OCI-M2 (cell line): ENCODE data around the gene SLC35G2.
"Not testable (repeated sequence)": the region's sequence is repeated elsewhere in the genome, so short reads cannot be mapped to it uniquely, and the experiment has no call there.

Experiments
- DNase-seq: peaks from one replicate; lab custom pipeline; 2025; ENCODE audit not compliant: unreplicated experiment; lab: John Stamatoyannopoulos, UW

The SLC35G2 gene

GRCh38 chr3:136885357-136886213, 66.7 kb downstream of the SLC35G2 start:
- no peak for DNase-seq

- DNase-seq, result no peak
Measured at GRCh38 chr3:136889947-136890346, 71.0 kb downstream of the SLC35G2 start.

DNA sequence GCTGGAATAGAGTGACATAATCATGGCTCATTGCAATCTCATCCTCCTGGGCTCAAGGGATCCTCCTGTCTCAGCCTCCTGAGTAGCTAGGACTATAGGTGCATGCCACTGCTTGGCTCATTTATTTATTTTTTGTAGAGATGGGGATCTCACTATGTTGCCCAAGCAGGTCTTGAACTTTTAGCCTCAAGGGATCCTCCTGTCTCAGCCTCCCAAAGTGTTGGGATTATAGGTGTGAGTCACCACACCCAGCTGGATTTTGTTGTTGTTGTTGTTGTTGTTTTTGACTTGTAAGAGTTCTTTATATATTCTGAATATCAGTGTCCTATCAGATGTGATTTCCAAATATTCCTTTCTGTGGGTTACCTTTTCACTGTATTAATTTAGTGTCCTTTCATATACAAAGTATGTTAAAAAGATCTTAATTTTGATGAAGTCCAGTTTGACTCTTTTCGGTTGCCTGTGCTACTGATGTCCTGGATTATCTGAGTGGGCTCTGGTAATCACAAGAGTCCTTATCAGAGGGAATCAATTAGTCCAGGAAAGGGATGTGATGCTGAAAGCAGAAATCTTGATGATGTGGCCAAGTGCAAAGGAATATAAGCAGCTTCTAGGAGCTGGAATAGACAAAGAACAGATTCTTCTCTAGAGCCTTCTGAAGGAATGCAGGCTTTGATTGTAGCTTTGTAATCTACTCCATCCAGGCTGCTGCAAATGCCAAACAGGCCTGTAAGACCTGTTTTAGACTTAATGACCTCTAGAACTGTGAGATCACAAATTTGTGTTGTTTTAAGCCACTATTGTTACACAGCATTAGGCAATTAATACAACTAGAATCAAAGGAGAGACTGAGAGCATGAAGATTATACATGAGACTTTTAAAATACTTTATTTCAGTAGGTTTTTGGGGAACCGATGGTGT, 73.3 kb downstream of the SLC35G2 start:
- DNase-seq, result no peak

DNA sequence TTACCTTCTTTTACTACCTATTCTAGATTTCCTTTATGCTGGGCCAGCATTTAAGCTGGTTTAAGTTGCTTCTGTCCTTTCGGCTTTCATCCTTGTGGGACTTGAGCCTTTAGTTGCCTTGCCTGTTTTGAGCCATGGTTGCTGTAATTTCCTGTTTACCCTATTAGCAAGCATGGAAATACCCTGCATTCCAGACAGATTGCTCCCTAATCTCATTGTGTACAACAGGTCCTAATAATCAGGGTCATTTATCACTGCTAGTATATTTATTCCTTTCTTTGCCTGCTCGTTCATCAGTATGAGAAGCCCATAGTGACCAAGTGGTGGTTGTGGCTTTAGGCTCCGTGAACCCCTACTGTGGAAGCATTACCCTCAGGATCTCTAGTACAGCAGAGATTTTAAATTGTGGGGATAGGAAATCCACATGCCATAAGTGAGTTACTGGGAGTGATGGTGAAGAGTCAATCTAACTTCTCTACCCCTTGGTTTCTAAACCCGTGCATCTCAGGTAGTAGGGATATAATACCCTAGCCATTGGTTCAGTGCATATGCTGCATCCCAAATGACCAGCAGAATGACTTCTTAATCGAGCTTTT, 75.0 kb downstream of the SLC35G2 start:
- no peak for DNase-seq

GRCh38 chr3:136897171-136897570, 78.2 kb downstream of the SLC35G2 start:
- DNase-seq, result not testable (repeated sequence)

GRCh38 chr3:136898549-136898948, 79.6 kb downstream of the SLC35G2 start:
- DNase-seq, result no peak

DNA sequence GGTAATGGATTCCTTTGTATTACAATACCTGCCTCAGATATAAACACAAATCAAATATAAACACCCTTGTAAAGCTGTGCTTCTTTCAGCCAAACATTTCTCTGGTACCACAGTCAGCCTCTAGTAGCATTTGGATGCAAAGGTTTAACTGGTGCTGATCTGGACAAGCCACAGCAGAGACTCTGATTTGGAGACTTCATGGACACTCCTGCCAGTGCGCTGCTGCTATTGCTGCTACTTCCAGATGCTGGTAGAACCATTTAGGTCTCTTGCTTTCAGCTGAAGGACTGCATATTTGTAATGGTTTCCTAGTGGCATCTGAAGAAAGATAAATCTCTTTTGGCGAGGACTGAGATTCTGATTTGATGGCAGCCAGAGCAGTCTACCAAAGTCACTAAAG, 80.0 kb downstream of the SLC35G2 start:
- no peak for DNase-seq

DNA sequence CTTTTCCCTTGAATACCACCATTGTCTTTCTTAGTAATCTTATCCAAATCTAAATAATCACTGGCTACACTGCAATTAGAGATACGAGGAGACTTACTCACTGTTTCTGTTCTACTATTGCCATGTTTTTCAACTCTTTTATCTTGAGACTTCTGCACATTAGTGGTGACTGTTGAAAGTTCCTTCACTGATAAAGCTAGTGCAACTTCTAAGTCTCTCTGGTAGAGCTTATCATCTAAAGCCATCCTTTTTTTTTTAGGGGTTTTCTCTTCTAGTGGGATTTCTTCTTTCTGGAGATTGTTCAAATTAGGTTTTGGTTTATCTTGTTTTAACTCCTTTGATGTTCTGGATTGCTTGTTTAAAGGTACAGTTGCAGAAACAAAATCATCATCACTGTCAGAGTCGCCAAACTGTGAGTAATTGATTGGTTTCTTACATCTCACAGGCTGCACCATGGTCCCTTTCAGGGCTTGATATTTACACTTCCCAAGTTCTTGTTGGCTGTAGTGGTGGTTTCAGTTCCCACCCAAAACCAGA, 80.8 kb downstream of the SLC35G2 start:
- peak; percentile 17 for DNase-seq

DNA sequence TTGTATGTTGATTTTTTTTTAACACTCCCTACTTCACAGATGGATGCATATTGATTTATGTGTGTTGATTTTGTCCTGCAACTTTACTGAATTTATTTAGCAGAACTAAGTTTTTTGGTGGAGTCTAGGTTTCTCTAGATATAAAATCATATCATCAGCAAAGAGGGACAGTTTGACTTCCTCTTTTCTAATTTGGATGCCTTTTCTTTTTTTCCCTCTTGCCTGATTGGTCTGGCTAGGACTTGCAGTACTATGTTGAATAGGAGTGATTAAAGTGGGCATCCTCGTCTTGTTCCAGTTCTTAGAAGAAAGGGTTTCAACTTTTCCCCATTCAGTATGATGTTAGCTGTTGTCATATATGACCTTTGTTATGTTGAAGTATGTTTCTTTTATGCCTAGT, 81.8 kb downstream of the SLC35G2 start:
- not testable (repeated sequence) for DNase-seq

DNA sequence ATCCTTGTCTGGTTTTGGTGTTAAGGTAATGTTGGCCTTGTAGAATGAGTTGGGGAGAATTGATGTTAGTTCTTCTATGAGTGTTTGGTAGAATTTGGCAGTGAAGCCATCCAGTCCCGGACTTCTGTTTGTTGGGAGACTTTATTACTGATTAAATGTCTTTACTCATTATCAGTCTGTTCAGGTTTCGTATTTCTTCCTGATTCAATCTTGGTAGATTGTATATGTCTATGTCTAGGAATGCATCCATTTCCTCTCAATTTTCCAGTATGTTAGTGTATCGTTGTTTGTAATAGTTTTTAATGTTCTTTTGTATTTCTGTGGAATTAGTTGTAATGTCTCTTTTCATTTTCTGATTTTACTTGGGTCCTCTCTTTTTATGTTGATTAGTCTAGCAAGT, 82.5 kb downstream of the SLC35G2 start:
- no peak for DNase-seq

GRCh38 chr3:136902530-136902929, 83.6 kb downstream of the SLC35G2 start:
- DNase-seq, result not testable (repeated sequence)

GRCh38 chr3:136903899-136904298, 85.0 kb downstream of the SLC35G2 start:
- no peak for DNase-seq

- no peak for DNase-seq
Measured at GRCh38 chr3:136904746-136905145, 85.8 kb downstream of the SLC35G2 start.
